ENCODE results near the gene KIF19.
"Not testable (repeated sequence)": the region's sequence is repeated elsewhere in the genome, so short reads cannot be mapped to it uniquely, and the experiment has no call there.

The KIF19 gene

GRCh38 chr17:74325743-74326379, at the start of gene KIF19:
TSS of gene KIF19 (plus strand) at chr17:74326226. CDS start at chr17:74326350, 124 bp downstream.
- DNase-seq (ENCODE audit: low read depth) = peak; percentile 9

GRCh38 chr17:74276541-74277009, 49.5 kb upstream of the KIF19 start:
- no peak for DNase-seq (ENCODE audit: low read depth)

DNA sequence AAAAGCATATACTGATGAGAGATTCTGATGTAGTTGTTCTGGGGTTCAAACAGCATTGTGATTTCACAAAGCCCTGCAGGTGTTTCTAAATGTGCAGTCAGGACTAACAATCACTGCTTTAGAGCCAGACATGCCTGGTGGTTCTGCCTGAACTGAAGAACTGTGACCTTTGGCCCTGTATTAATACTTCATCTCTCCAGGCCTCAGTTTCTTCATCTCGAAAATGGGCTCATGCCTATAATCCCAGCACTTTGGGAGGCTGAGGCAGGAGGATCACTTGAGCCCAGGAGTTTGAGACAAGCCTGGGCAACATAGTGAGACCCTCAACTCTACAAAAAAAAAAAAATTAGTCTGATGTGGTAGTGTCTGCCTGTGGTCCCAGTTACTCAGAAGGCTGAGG, 48.1 kb upstream of the KIF19 start:
- DNase-seq (ENCODE audit: low read depth) = no peak

- DNase-seq (ENCODE audit: low read depth) = not testable (repeated sequence)
These were observed 46.4 kb upstream of the KIF19 start for GRCh38 chr17:74279617-74280016.

- no peak for DNase-seq (ENCODE audit: low read depth)
These were observed 45.9 kb upstream of the KIF19 start for GRCh38 chr17:74280093-74280513.

DNA sequence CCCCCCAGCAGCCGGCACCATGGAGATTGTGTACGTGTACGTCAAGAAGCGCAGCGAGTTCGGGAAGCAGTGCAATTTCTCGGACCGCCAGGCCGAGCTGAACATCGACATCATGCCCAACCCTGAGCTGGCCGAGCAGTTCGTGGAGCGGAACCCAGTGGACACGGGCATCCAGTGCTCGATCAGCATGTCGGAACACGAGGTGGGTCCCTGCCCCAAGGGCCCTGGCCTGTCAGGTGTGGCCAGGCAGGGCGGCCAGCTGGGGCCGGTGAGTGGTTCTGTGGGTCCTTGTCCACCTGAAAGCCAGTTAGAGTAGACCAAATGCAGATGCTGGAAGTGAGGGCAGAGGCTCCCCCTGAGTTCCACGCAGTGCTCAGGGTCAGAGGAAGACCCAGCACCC, 44.2 kb upstream of the KIF19 start:
- DNase-seq (ENCODE audit: low read depth) = no peak

GRCh38 chr17:74282274-74282586, 43.8 kb upstream of the KIF19 start:
- not testable (repeated sequence) for DNase-seq (ENCODE audit: low read depth)

DNA sequence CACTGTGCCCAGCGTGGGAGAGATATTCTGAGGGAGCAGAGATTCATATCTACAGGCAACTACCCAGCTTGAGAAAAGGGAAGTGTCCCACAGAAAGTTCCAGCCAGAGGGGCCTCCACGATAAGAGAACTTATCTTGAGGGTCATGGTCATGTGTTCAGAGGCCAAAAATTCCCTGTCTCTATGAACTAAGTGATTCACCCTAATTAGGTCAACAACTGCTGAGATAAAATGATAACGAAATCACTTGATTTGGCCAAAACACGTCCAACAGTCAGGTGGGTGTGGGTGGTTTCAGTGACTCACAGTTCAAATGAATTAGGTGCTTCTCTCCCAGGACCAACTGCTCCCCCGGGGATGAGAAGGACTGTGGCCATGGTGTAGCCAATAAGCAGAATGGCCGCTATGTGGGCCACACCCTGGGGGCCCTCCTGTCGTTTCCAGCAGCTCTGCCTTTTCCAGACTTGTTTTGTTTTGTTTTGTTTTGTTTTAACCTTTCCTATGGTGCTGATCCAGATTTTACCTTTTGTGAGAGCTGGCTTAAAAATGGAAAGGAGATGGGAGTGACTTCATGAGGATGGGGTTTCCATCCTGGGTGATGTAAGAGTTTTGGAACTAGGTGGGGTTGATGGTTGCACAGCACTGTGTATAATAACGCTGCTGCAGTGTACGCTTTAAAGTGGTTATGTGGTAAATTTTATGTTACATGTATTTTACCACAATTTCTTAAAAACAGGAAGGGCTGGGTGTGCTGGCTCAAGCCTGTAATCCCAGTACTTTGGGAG, 43.2 kb upstream of the KIF19 start:
- DNase-seq (ENCODE audit: low read depth) = no peak

DNA sequence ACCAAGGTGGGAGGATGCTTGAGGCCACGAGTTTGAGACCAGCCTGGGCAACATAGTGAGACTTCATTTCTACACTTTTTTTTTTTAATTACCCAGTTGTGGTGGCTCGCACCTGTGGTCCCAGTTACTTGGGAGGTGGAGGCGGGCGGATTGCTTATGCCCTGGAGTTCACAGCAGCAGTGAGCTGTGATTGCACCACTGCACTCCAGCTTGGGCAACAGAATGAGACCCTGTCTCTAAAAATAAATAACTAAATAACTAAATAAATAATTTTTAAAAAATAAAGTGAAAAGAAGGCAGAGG, 42.7 kb upstream of the KIF19 start:
- no peak for DNase-seq (ENCODE audit: low read depth)

- DNase-seq (ENCODE audit: low read depth) = no peak
These were observed 38.9 kb upstream of the KIF19 start for GRCh38 chr17:74287031-74287602.

DNA sequence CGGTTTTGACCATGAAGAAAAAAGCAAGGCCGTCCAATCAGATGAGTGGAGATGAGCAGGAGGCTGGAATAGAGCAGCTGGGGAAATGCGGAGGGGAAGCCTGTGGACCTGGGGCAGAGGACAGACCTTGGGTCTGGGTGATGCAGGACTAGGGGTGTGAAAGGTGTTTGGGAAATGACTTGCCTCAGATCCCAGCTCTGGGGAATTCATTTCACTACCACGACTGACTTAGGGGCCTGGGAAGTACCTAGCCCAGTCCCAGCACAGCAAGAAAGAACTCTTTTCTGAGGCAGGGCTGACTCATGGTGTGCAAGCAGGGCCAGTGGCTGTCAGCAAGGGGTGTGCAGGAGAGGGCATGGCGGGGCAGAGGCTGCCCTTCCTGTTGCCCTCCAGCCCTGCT, 37.2 kb upstream of the KIF19 start:
- DNase-seq (ENCODE audit: low read depth) = peak; percentile 9

DNA sequence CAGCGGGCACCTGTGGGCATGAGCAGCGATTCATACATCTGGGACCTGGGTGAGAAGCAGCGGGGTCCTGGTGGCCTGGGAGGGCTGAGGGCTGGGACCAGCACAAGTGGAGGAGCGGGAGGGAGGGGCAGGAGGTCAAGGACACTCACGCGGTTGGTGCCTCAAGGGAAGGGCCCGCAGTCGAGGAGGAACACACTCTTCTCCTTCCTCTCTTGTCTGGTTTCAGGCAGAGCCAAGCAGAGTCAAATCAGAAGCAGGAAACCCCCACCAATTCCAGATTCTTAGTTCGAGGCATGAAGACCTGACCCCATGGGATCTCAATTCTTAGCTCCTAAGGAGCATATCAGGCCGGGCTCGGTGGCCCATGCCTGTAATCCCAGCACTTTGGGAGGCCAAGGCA, 36.3 kb upstream of the KIF19 start:
- DNase-seq (ENCODE audit: low read depth) = no peak

GRCh38 chr17:74290340-74290739, 35.7 kb upstream of the KIF19 start:
- no peak for DNase-seq (ENCODE audit: low read depth)

DNA sequence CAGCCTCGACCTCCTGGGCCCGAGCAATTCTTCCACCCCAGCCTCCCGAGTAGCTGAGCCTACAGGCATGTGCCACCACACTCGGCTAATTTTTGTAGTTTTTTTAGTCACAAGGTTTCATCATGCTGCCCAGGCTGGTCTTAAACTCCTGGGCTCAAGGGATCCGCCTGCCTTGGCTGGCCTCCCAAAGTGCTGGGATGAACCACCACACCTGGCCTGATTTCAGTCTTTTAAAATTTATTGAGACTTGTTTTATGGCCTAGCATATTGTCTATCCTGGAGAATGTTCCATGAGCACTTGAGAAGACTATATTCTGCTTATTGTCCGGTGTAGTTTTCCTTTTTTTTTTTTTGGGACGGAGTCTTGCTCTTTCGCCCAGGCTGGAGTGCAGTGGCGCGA, 33.5 kb upstream of the KIF19 start:
- DNase-seq (ENCODE audit: low read depth) = no peak

GRCh38 chr17:74295625-74296547, 30.1 kb upstream of the KIF19 start:
- DNase-seq (ENCODE audit: low read depth) = no peak

- DNase-seq (ENCODE audit: low read depth) = peak; percentile 59
These were observed 29.5 kb upstream of the KIF19 start for GRCh38 chr17:74296548-74296936.

DNA sequence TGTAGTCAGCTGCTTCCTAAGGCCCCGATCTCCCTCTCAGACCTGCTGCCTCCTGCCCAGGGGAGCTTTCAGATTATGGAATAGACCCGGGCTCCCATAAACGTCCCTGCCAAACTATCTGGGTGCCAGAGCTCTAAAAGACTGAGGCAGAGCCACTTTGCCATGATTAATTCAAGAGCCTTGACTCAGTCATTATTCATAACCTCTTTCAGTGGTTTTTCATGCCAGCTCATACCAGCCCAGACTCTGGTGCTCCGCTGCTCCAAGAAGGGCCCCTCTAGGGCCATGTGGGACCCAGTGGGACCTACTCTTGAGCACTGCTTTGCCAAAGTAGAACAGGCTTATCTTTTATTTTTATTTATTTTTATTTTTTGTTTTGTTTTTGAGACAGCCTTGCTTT, 28.1 kb upstream of the KIF19 start:
- DNase-seq (ENCODE audit: low read depth) = no peak

- DNase-seq (ENCODE audit: low read depth) = no peak
These were observed 27.2 kb upstream of the KIF19 start for GRCh38 chr17:74298778-74299177.

DNA sequence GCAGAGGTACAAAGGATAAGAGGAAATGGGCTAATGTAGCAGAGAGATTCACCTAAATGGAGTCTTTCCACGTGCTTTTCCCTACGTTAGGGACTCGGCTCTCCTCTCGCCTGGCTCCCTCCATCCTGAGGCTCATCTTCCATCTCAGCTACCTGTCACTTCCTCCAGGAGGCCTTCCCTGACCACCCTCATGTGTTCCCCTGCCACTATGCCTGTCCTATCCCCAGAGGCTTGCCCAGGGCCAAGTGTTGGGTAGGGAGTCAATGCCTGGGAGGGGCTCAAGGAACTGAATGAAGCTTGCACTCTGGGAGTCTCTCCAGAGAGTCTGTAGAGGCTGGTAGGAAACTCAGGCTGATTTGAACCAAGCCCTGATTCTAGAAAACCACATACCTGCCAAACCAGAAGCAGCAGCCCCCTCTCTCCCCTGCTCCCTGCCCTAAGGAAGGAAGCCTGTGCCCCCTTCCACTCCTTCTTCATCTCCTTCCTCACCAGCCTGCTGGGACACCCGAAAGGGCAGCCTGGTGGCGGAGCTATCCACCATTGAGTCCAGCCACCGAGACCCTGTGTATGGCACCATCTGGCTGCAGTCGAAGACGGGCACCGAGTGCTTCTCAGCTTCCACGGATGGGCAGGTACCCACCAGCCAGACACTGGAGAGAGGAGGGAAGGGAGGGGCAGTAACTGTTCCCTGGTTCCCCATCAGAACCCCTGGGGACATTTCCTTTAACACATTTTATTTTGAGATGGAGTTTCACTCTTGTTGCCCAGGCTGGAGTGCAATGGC, 26.6 kb upstream of the KIF19 start:
- no peak for DNase-seq (ENCODE audit: low read depth)

DNA sequence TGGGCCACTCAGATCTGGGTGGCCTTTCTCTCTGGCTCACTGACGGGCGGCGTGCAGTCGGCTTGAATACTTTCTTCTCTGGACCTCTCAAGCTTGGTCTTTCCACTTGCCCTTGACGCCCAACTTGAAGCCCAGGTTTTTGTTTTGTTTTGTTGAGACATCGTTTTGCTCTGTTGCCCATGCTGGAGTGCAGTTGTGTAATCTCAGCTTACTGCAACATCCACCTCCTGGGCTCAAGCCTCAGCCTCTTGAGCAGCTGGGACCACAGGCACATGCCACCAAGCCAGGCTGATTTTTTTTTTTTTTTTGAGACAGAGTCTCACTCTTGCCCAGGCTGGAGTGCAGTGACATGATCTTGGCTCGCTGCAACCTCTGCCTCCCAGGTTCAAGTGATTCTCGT, 22.7 kb upstream of the KIF19 start:
- DNase-seq (ENCODE audit: low read depth) = no peak

GRCh38 chr17:74304184-74304583, 21.8 kb upstream of the KIF19 start:
- DNase-seq (ENCODE audit: low read depth) = no peak
